ENCODE data around the gene CDH20.

The CDH20 gene

DNA sequence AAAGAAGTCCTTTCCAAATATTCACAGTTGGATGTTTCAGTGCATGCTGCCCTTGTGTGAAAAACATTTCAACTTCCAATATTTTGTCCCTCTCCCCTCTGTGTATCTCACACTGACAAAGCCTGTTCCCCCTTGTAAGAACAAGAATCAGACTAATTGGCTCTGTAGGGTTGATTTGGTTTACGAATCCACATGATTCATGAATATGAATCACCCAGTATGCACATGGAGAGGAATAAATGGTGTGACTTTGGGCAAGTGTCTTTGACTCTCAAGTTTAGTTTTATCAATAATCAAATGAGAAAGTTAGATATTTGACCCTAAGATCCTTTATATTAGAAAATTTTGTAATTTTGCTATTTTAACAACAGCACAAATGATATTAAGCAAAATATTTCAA is 9.3 kb upstream of the CDH20 start:
- Histone ChIP-seq H3K27me3 (ENCODE audit: control insufficient read depth, insufficient read depth, low read length, poor library complexity, severe bottlenecking) (no peaks in the 10 kb centered on the region), H3K4me1 (ENCODE audit: control insufficient read depth, insufficient read depth, low read length) (no peaks in the 10 kb centered on the region), H3K36me3 (ENCODE audit: control insufficient read depth, insufficient read depth, low read length) (no peaks in the 10 kb centered on the region), H3K27ac (ENCODE audit: insufficient read depth, low read depth, low read length, poor library complexity, severe bottlenecking) (no peak overlapping the region), H3K4me3 (ENCODE audit: insufficient read depth, low read depth, low read length) (no peak overlapping the region), H3K9me3 (ENCODE audit: control insufficient read depth, low read length) (no peaks in the 10 kb centered on the region)
- WGBS, 2 experiments: 100% methylated on average over 1 of the region's 1 CpG

DNA sequence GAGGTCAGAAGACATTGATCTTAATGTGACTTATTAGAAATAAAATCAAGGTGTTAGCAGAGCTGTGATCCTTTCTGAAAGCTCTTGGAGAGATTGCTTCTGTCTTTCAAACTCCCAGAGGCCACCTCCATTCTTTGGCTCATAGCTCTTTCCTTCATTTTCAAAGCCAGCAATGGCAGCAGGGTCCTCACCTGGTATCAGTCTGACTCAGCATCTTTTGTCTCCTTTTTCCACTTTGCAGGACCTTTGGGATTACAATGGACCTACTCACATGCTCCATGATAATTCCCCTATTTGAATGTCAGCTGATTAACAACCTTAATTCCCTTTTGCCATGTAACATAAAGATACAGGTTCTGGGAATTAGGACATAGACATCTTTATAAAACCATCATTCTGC is 6.8 kb upstream of the CDH20 start:
- H3K4me1 ChIP-seq (ENCODE audit: control insufficient read depth, insufficient read depth, low read length): no peaks in the 10 kb centered on the region
- H3K27ac ChIP-seq (ENCODE audit: insufficient read depth, low read depth, low read length, poor library complexity, severe bottlenecking): no peak overlapping the region
- no peaks in the 10 kb centered on the region for H3K36me3 ChIP-seq (ENCODE audit: control insufficient read depth, insufficient read depth, low read length)
- no peaks in the 10 kb centered on the region for H3K27me3 ChIP-seq (ENCODE audit: control insufficient read depth, insufficient read depth, low read length, poor library complexity, severe bottlenecking)
- H3K9me3 ChIP-seq (ENCODE audit: control insufficient read depth, low read length): no peaks in the 10 kb centered on the region
- no peak overlapping the region for H3K4me3 ChIP-seq (ENCODE audit: insufficient read depth, low read depth, low read length)

DNA sequence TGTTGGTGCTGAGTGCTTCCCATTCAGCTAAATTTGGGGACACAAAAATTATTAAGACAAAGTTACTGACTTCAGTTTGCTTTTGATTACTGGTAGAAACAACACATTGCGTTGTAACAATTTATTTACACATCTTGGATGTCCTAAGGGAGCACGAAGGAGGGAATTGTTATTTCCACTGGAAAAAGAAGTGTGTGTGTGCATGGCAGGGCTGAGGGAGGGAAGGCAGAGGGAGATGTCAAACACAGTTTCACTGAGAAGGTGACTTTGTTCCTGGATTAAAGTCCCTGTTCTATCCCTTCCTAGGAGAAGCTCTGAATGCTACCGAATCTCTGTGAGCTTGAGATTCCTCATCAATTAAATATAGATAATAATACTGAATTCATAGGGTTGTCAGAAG is 3.8 kb upstream of the CDH20 start:
- Histone ChIP-seq H3K27me3 (ENCODE audit: control insufficient read depth, insufficient read depth, low read length, poor library complexity, severe bottlenecking) (peaks cover 19% of the 10 kb centered on the region), H3K27ac (ENCODE audit: insufficient read depth, low read depth, low read length, poor library complexity, severe bottlenecking) (no peak overlapping the region), H3K4me1 (ENCODE audit: control insufficient read depth, insufficient read depth, low read length) (peaks cover 2% of the 10 kb centered on the region), H3K4me3 (ENCODE audit: insufficient read depth, low read depth, low read length) (no peak overlapping the region), H3K9me3 (ENCODE audit: control insufficient read depth, low read length) (no peaks in the 10 kb centered on the region), H3K36me3 (ENCODE audit: control insufficient read depth, insufficient read depth, low read length) (no peaks in the 10 kb centered on the region)
- WGBS, 2 experiments: 68 to 78% methylated on average over 2 to 3 of the region's 3 CpGs

DNA sequence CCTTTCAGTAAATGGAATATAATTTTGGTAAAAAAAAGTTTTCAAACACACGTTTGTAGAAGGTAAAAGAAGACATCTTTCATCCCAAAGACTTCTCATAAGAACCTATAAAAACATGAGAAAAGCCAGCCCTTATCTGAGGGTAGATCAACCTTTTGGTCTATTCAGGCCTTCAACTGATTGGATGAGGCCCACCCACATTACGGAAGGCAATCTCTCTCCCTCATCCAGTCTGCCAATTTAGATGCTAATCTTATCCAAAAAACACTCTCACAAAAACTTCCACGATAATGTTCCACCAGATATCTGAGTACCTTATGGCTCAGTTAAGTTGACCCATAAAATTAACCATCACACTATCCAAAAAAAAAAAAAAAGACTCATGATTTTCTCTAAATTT is 2.2 kb upstream of the CDH20 start:
- no peaks in the 10 kb centered on the region for H3K36me3 ChIP-seq (ENCODE audit: control insufficient read depth, insufficient read depth, low read length)
- H3K27me3 ChIP-seq (ENCODE audit: control insufficient read depth, insufficient read depth, low read length, poor library complexity, severe bottlenecking): peaks cover 34% of the 10 kb centered on the region
- H3K9me3 ChIP-seq (ENCODE audit: control insufficient read depth, low read length): no peaks in the 10 kb centered on the region
- H3K4me1 ChIP-seq (ENCODE audit: control insufficient read depth, insufficient read depth, low read length): peaks cover 5% of the 10 kb centered on the region
- H3K27ac ChIP-seq (ENCODE audit: insufficient read depth, low read depth, low read length, poor library complexity, severe bottlenecking): no peak overlapping the region
- no peak overlapping the region for H3K4me3 ChIP-seq (ENCODE audit: insufficient read depth, low read depth, low read length)
- WGBS, 2 experiments: 86 to 89% methylated on average over 2 to 3 of the region's 3 CpGs

GRCh38 chr18:61333746-61334490 is 688 bp downstream of the CDH20 start:
- Histone ChIP-seq H3K9me3 (ENCODE audit: control insufficient read depth, low read length) (no peaks in the 10 kb centered on the region), H3K4me3 (ENCODE audit: insufficient read depth, low read depth, low read length) (peak overlapping the region; percentile 51), H3K27me3 (ENCODE audit: control insufficient read depth, insufficient read depth, low read length, poor library complexity, severe bottlenecking) (peaks cover 37% of the 10 kb centered on the region), H3K27ac (ENCODE audit: insufficient read depth, low read depth, low read length, poor library complexity, severe bottlenecking) (no peak overlapping the region), H3K36me3 (ENCODE audit: control insufficient read depth, insufficient read depth, low read length) (no peaks in the 10 kb centered on the region), H3K4me1 (ENCODE audit: control insufficient read depth, insufficient read depth, low read length) (peaks cover 5% of the 10 kb centered on the region)
- 0 to 1% methylated on average over 73 of the region's 73 CpGs for WGBS, 2 experiments

DNA sequence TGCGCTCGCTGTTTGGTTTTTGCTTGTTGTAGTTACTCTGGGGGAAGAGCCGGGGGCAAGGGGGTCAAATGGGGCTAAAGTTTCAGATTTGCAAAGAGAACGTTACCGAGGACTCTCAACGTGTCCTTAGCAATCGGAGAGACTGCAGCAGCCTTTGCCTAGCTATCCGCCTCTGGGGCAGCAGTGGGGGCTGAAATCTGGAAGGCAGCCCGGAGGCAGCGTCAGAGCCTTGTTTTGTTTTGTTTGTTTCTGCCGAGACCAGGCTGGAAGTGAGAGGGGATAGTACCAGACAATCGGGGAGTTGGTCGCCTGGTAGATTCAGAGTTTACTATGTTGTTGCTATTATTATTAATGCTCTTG is 1.2 kb downstream of the CDH20 start:
- Histone ChIP-seq H3K27me3 (ENCODE audit: control insufficient read depth, insufficient read depth, low read length, poor library complexity, severe bottlenecking) (peaks cover 37% of the 10 kb centered on the region), H3K4me1 (ENCODE audit: control insufficient read depth, insufficient read depth, low read length) (peaks cover 5% of the 10 kb centered on the region), H3K9me3 (ENCODE audit: control insufficient read depth, low read length) (no peaks in the 10 kb centered on the region), H3K27ac (ENCODE audit: insufficient read depth, low read depth, low read length, poor library complexity, severe bottlenecking) (no peak overlapping the region), H3K36me3 (ENCODE audit: control insufficient read depth, insufficient read depth, low read length) (no peaks in the 10 kb centered on the region), H3K4me3 (ENCODE audit: insufficient read depth, low read depth, low read length) (peak overlapping the region; percentile 51)
- 8% methylated on average over 13 of the region's 13 CpGs for WGBS, 2 experiments

DNA sequence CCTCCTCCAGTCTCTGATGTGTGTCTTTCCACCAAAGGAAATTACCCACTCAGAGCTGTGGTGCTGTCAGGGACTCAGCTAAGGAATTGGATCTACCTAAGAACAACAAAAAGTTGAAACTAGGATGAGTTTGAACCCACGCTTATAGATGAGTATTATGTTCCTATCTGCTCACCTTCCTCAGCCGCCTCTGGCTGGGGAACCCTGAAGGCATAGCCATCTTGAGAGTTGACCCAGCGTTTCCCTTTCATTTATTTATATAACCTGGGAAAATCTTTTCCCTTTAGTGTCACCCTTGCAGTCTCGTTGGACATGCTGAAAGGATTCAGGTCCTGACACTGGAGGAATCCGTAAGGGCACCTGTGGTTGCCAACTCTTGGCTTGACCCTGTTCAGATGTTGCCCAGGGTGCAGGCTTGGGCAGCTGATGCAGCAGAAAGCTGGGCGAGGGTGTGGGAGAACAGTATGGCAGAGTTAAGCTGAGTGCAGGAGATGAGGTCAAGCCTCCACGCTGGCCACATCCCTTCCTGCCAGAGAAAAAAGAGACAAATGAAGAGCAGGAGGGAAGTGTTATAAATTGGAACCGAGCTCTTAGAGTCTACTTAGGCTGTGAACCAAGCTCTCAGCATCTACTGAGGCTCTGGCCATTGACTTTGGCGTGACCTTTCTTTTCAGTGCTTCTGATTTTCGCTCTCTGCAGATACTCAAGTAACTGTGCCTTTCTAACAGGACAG is 1.9 kb downstream of the CDH20 start:
- no peak overlapping the region for H3K27ac ChIP-seq (ENCODE audit: insufficient read depth, low read depth, low read length, poor library complexity, severe bottlenecking)
- H3K4me3 ChIP-seq (ENCODE audit: insufficient read depth, low read depth, low read length): no peak overlapping the region
- peaks cover 37% of the 10 kb centered on the region for H3K27me3 ChIP-seq (ENCODE audit: control insufficient read depth, insufficient read depth, low read length, poor library complexity, severe bottlenecking)
- peaks cover 5% of the 10 kb centered on the region for H3K4me1 ChIP-seq (ENCODE audit: control insufficient read depth, insufficient read depth, low read length)
- no peaks in the 10 kb centered on the region for H3K36me3 ChIP-seq (ENCODE audit: control insufficient read depth, insufficient read depth, low read length)
- WGBS, 2 experiments: 85 to 88% methylated on average over 10 of the region's 10 CpGs
- H3K9me3 ChIP-seq (ENCODE audit: control insufficient read depth, low read length): no peaks in the 10 kb centered on the region

DNA sequence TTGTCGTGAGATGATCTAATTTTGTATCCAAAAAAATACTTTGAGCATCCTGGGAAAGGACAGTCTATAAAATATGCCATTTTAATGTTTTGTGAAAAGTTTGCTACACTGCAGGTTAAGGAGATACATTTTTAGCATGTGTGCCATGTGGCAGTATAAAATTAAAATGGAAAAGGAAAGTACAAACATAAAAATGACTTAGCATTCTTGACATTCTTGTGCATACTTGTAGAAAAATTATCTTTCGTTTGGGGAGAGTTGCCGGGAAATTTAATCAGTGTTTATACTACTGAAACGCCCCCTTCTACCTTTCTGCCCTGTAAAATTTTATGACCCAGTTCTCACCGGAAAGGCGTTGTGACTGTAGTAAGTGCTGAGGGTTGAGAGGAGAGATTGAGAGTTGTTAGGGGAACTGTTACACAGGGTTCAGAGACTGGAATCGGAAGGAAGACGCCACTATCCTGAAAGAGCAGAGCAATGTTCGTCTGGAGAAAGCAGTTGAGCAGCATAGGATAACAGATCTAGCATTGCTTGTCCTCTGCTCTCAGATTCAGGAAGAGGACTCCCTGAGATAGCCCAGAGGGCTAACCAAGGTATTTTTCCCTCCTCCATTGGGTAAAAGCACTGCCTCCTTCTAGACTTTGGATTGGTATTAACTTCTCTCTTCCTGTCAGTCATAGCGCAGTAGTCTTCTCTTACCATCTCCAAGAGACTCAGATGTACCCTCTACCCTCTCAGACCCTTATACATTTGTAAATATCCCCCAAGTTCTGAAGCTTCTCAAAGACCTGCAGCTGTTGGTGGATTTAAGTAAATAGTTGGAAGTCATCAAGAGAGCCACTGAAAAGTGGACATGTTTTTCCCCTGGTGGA is 2.7 kb downstream of the CDH20 start:
- H3K4me1 ChIP-seq (ENCODE audit: control insufficient read depth, insufficient read depth, low read length): peaks cover 5% of the 10 kb centered on the region
- no peak overlapping the region for H3K27ac ChIP-seq (ENCODE audit: insufficient read depth, low read depth, low read length, poor library complexity, severe bottlenecking)
- no peaks in the 10 kb centered on the region for H3K9me3 ChIP-seq (ENCODE audit: control insufficient read depth, low read length)
- H3K27me3 ChIP-seq (ENCODE audit: control insufficient read depth, insufficient read depth, low read length, poor library complexity, severe bottlenecking): peaks cover 37% of the 10 kb centered on the region
- WGBS, 2 experiments: 90 to 93% methylated on average over 10 of the region's 10 CpGs
- no peak overlapping the region for H3K4me3 ChIP-seq (ENCODE audit: insufficient read depth, low read depth, low read length)
- H3K36me3 ChIP-seq (ENCODE audit: control insufficient read depth, insufficient read depth, low read length): no peaks in the 10 kb centered on the region

GRCh38 chr18:61336766-61337165 is 3.5 kb downstream of the CDH20 start:
- Histone ChIP-seq H3K9me3 (ENCODE audit: control insufficient read depth, low read length) (no peaks in the 10 kb centered on the region), H3K4me3 (ENCODE audit: insufficient read depth, low read depth, low read length) (no peak overlapping the region), H3K4me1 (ENCODE audit: control insufficient read depth, insufficient read depth, low read length) (peaks cover 5% of the 10 kb centered on the region), H3K27me3 (ENCODE audit: control insufficient read depth, insufficient read depth, low read length, poor library complexity, severe bottlenecking) (peaks cover 37% of the 10 kb centered on the region), H3K36me3 (ENCODE audit: control insufficient read depth, insufficient read depth, low read length) (no peaks in the 10 kb centered on the region), H3K27ac (ENCODE audit: insufficient read depth, low read depth, low read length, poor library complexity, severe bottlenecking) (no peak overlapping the region)
- 92 to 95% methylated on average over 5 to 6 of the region's 6 CpGs for WGBS, 2 experiments

GRCh38 chr18:61337527-61337926 is 4.3 kb downstream of the CDH20 start:
- Histone ChIP-seq H3K4me1 (ENCODE audit: control insufficient read depth, insufficient read depth, low read length) (peaks cover 5% of the 10 kb centered on the region), H3K36me3 (ENCODE audit: control insufficient read depth, insufficient read depth, low read length) (no peaks in the 10 kb centered on the region), H3K27ac (ENCODE audit: insufficient read depth, low read depth, low read length, poor library complexity, severe bottlenecking) (no peak overlapping the region), H3K4me3 (ENCODE audit: insufficient read depth, low read depth, low read length) (no peak overlapping the region), H3K9me3 (ENCODE audit: control insufficient read depth, low read length) (no peaks in the 10 kb centered on the region), H3K27me3 (ENCODE audit: control insufficient read depth, insufficient read depth, low read length, poor library complexity, severe bottlenecking) (peaks cover 35% of the 10 kb centered on the region)
- WGBS, 2 experiments: 91 to 94% methylated on average over 3 of the region's 3 CpGs

Measured in ectodermal cell (in vitro differentiated cells).